ENCODE measurements around the gene TRAF3.

TRAF3 gene

DNA sequence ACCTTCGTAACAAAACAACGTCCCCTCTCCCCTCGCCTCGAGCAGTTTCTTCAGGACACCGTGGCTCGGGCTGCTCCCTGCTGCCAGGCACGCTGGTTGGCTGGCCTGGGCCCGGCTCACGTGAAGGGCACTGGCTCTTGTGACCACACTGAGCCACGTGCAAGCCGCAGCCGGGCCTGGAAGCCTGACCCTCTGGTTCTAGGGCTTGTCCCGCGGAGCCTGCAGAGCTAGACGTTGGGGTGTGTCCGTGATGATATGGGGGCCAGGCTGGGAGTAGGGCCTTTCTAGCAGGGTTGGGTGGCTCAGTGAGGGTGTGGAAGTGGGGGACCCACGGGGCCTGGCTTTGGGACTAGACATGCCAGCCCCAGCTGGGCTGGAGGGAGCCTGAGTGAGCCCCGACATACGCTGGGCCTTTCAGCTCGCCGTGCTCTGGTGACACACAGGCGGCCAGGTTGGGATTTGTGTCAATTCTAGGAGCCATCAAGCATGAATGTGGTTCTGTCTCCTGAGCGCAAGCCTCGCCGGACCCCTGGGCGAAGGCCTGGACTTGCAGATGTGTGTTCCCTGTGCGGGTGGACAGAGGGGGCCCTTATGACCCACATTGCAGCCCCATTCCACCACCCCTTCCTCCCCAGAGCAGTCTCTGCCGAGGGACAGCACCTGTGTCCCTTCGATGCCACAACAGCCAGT, 131.7 kb downstream of the TRAF3 start:
- DNase-seq (ENCODE audit: low spot score) = no peak

DNA sequence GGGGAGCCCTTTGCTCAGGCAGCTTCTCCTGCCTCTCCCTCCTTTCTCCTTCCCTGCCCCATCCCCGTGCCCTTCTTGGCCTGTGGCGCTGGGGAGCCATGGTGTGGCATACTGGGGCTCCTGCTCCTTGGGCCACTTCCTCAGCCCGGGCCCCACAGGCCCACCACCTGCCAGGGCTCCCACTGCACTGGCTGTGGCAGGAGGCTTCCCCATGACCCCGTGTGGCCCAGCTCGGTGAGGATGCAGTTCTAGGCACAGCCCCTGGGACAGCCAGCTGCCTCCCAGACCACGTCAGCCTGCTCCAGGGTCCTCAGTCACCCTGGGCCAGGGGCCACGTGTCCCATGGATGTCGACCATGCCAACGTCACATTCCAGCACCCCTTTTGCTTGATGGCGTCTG, 132.2 kb downstream of the TRAF3 start:
- no peak for DNase-seq (ENCODE audit: low spot score)

DNA sequence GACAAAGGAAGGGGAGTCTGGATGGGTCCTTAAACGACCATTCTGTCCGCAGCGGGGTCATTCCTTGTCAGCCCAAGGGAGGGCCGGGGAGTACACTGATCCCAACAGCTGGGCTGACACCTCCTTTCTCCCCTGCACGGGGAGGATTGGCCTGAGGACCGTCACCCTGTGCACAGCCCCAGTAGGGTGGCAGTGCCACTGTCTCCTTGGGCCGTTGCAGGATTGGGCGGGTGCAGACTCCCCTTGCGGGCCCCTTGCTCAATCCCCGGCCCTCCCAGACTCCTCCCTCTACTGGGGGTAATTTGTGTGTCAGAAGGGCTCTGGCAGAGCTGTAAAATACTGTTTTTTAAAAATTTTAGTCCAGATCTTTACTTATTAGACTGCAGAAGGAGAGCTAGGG, 132.7 kb downstream of the TRAF3 start:
- DNase-seq (ENCODE audit: low spot score) = no peak

DNA sequence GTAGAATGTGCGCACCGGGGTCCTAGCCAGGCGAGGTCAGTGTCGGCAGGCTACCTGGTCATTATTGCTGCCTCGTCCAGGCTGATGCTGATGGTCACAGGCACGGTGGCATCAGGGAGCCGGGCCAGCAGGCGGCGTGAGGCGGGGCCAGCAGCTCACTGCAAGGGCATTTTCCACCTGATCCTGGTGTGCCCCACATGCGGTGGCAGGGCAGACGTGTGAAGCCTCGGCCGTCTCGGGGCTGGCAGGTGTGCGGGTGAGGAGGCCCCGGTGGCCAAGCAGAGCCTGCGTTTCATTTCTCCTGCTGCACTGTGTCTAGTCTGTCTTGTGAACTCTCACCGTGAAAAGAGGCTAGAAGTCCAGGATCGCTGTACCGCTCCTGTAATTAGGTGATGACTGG, 133.2 kb downstream of the TRAF3 start:
- no peak for DNase-seq (ENCODE audit: low spot score)

DNA sequence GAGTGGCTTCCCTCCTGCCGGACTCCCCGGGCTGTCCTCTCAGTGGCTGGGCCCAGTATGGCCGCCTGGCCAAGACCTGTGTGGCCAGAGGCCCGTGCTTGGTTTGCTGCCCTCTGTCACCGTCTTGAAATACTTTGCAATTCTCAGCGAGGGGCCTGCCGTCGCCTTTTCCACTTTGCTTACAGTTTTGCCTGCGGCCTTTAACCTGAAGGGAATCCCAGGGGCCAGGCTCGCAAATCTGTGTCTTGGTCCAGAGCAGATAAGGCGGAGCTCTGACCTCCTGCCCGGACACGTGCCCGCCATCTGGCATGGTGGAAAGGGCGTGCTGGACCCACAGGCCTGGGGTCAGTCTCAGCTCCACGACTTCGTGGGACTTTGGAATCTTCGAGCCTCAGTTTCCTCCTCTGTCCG, 134.3 kb downstream of the TRAF3 start:
- no peak for DNase-seq (ENCODE audit: low spot score)

DNA sequence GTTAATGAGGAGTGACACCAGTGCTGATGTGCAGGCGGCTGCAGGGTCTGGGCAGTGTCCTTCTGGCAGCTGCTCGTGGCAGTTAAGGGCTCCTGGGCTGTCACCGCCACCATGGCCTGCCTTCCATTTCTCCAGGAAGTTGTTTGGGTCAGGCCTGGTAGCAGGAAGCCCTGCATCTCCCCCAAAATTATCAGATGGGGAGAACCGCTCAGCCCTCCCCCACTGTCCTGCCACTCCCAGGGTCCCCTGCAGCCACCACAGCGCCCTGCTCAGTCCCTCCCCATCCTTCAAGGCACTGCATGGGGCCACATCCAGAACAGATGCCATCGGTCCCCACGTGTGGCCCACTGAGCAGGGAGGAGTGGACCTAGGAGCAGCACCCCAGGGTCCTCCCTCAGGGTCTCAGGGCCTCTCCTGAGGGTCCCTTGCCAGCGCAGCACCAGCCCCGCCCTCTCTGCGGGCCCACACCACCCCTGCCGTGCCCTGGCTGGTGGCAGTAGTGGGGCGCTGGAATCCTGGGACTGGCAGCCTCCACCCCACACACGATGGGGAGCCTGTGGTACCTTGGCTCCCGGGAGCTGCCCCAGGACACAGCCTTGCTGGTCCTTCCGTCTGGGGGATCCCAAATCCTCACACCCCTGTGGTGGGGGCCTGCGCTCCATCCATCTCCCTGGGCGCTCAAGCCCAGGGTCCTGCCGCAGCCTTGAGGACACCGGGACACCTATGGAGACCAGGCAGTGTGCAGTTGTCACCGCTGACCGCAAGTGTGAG, 134.9 kb downstream of the TRAF3 start:
- DNase-seq (ENCODE audit: low spot score) = no peak

DNA sequence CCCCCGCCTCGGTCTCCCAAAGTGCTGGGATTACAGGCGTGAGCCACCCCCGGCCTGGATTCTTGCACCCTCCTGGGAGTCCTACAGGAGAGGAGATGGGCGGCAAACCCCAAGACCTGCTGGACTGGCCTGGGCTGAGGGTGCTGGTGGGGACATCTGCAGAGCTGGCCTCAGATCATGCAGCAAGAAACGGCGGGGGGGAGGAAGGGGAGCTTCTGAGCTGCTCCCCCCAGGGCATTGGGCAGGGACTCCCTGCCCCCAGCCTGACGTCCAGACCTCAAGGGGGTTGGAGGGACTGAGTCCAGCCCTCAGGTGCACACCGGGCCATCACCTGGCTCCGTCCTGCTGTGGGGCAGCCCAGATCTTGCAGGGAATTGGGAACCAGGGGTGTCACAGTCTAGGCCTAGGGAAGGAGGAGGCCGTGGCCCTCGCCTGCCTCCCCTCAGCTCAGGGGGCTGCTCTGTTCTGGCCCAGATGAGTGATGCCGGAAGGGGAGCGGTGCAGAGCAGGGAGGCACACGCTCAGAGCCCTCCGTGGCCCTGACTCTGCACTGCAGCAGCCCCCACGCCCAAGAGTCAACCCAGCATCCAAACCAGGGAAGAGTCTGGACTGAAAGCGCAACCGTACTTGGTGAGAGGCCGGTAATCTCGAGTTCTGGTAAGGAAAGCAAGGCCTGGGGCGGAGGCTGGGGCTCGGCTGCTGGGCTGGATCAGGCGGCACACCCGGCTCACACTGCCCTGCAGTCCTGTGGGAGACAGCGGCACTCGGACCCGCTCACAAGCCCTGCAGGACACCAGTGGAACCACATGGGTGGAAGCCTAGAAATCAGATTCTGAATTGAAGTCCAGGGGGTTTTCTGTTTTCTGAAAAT, 136.3 kb downstream of the TRAF3 start:
- DNase-seq (ENCODE audit: low spot score) = no peak

DNA sequence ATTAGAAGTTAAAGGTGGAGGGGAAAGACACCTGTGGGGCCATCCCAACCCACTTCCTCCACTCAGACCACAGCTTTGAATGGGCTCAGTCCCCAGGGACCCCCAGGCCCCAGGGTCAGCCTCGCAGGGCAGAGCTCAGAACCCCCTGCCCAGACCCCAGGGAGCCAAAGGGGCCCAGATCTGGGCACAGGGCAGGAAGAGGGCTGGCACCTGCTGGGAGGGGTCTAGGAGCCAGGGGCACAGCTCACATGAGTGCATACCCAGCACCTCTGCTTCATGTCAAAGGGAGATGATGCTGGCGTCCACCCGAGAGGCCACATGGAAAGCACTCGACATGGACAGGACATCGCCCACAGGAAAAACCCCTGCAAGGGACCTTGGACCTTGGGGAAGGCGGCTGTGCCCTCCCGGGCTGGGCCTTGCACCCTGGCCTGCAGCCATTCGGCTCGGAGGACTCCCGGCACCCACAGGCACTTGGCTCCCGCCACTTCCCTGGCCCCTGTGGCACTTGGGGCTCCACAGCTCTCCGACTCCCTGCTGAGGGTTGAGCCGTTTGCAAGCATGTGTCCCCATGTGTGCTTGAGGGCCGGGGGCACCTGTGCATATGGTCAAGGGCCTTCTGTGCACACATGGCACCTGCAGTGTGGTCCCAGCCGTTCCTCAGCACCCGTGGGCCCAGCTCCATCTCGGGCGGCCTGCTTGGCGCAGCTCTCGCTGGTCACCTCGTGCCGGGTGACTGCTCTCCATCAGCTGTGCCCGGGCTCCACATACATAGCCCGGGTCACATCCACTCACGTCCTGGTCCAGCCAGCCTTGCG, 137.4 kb downstream of the TRAF3 start:
- no peak for DNase-seq (ENCODE audit: low spot score)

DNA sequence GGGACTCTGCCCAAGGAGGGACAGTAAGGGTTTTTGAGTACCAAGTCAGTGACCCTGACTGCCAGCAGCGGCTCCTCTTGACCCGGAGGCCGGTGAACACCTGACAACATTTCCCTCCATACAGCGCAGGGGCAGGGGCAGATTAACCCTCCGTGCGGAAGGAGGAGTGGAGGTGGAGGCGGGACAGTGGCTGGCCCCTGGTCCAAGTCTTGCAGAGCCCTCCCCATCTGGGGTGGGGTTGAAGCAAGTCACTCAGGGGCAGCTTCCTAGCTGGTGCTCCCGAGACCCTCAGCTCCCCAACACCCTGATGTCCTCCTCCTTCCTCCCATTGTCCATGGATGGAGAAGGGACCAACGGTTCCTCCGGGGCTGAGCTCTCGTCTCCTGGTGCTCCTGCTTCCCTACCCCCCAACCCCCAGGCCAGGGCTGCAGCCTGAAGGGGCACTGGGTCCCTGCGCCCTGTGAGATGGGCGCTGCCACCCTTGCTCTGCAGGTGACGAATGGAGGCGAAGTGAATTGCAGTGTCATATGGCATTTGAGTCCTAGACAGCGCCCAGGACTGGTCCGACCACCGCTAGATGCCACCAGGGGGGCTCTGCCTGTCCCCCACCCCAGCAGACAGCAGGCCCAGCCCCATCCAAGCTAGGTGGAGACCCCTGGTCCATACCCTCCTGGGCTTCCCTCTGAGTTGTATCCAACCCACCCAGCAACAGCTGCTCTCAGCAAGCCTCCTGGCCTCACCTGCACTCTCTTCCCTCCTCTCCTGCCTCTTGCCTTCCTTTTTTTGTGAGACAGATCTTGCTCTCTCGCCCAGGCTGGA, 138.3 kb downstream of the TRAF3 start:
- DNase-seq (ENCODE audit: low spot score) = no peak

DNA sequence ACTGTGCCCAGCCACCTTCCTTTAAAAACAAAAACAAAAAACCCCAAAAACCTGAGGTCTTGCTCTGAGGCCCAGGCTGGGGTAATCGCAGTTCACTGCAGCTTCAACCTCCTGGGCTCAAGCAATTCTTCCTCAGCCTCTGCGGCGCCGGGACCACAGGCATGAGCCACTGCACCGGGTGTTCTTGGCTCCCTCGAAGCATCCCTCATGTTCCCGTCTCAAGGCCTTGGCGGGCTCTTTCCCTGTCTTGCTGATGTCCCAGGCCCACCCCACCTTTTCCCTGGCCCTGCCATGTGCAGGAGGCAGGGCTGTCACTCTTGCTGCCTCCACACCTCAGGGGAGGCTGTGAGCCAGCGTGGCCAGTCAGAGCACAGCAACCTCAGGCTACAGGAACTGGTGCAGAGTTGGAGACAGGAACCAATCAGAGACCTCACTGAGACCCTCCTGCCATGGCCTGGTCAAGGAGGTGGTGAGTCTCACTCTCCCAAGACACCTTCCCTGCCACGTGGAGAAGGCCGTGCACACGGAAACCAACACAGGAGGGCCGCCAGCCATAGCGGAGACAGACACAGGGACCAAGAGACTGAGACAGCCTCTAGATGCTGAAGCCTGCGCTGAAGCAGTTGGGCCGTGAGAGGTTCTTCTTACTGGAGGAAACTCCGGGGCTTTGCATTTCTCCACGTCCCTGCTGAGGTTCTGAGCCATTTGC, 139.3 kb downstream of the TRAF3 start:
- no peak for DNase-seq (ENCODE audit: low spot score)

DNA sequence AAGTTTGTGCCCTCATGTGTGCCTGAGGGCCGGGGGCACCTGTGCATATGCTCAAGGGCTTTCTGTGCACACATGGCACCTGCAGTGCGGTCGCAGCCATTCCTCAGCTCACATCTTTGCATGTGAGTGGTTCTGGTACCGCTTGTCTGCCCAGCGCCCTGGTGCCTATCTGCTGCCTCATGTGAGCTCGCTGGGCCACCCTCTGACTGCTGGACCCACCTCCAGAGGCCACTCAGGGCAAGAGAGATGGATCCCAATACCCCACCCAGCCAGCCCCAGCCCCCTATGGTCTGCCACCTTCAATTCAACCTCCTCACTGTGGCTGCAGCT, 139.8 kb downstream of the TRAF3 start:
- peak; percentile 81 for DNase-seq (ENCODE audit: low spot score)

DNA sequence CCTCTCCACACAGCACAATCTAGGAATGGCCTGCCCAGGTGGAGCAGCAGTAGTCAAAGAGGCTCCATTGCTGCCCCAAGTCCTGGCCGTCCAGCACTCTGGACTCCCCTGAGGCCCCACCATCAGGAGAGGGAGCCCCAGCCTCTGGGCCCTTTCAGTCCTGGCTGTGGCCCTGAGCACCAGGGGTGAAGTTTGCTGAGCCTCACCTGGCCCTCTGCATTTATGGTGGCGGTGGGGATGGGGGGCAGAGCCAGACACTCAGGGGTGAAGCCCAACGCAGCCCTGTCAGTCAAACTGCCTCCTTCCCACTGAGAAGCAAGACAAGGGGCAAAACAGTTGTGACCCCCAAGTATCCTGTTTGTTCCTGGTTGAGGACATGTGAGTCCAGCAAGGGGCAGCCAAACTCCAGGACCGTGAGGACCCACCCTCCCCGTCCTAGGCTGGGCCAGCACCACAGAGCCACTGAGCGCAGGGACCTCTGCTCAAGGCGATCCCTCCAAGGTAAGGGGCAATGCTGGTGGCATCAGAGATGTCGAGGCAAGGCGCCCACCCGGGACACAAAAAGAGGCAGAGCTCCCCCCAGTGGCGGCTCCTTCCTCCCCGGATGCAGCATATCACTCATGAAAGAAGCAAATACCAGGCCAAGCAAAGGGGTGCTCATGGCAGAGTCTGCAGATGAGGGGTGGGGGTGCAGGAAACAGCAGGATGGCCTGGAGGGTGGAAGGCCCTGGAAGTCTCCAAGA, 140.4 kb downstream of the TRAF3 start:
- peak; percentile 81 for DNase-seq (ENCODE audit: low spot score)

DNA sequence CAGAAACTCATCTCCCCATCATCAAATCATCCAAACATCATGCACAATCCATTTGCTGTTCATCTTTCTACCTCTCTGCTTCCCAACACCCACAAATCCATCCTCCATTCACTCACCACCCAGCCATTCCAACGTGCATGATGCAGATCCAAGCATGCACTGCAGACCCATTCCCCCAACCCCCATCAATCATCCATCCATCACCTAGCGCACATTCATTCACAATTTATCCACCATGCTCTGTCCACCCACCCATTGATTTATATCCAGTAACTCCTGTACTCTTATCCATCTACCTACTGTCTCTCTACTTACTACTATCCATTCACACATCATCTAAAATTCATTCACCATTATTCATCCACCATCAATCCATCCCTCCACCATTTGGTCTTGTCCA, 141.2 kb downstream of the TRAF3 start:
- no peak for DNase-seq (ENCODE audit: low spot score)

DNA sequence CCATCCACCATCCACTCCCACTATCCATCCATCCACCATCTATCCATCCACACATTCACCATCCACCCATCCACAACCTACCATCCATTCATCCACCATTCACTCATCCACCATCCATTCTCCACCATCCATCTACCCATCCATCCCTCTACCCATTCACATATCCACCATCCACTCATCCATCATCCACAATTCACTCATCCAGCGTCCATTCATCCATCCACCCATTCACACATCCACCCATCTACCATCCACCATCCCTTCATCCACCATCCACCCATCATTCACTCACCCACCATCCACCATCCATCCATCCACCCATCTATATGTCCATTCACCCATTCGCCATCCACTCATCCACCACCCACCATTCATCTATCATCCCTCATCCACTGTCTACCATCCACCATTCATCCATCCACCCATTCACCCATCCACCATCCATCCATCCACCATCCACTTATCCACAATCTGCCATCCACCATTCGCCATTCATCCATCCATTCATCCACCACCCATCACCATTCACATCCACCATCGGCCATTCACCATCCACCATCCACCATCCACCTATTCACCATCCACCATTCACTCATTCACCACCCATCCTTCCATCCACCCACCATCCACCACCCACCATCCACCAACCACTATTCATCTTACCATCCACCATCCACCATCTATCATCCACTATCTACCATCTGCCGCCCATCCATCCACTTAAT, 143.2 kb downstream of the TRAF3 start:
- DNase-seq (ENCODE audit: low spot score) = no peak

DNA sequence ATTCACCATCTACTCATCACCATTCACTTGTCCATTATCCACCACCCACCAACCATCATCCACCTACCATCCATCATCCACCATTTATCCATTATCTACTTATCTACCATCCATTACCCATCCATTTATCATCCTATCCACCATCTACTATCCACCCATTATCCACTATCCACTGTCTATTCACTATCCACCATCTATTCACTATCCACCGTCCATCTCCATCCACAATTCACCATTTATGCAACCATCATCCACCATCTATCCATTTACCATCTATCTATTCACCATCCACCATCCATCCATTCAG, 143.7 kb downstream of the TRAF3 start:
- no peak for DNase-seq (ENCODE audit: low spot score)

DNA sequence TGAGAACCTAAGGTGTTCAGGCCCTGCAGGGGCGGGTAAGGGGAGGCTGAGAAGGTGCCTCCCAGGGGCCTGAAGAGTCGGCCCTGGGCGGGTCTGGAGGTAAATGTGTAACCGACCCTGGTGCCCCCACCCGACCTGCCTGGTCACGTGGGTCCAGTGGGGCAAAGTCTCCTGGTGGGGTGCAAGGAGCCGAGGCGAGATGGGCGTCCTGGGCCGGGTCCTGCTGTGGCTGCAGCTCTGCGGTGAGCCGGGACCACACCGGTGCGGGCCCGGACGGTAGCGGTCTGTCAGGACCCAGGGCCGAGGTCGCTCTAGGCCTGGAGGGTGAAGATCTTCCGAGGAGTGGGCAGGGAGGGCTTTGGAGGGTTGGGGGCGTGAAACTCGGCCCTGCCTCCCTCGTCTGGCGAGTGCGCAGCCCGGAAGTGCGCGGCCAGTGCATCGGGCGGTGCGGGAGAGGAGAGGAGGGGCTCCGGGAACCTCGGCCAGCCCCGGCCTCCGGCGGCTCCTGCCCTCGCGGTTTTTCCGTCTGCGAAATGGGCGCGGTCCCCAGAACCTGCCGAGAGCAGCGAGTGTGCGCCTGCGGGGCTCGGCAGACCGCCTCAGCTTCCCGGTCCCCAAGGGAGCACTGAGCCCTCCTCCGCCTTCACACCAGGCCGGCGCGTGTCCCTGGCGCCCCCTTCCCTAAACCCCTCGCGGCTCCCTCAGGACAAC, 145.4 kb downstream of the TRAF3 start, which contains the start of gene AMN:
Gene AMN (plus strand): TSS at position 174 of the 711 bp plus-strand sequence. CDS start 26 bp downstream, at position 200.
- DNase-seq (ENCODE audit: low spot score) = no peak

DNA sequence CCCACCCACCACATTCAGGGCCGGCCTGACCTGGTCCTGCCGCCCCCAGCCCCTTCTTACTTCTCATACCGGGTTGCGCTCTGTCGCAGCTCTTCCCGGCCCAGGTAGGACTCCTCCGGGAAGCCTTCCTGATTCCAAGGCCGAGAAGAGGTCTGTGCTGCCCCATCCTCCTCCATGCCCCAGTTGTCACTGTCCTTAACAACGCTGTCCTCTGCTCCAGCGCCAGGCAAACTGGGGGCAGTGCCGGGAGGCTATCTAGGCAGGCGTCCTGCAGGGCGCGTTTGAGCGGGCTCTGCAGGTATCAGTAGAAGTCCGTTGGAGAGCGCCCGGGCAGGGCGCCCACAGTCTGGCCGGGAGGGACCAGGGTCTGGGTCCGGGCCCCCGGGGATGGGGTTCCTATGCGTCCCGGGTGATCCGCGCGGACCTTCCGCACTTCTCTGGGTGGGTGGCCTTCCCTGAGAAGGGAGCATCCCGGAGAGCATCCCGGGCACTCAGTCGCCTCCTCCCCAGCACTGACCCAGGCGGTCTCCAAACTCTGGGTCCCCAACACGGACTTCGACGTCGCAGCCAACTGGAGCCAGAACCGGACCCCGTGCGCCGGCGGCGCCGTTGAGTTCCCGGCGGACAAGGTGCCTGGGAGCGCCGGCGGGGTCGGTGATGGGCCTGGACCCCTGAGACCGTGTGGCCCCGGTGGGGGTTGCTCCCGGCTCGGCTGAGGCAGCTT, 146.1 kb downstream of the TRAF3 start:
- no peak for DNase-seq (ENCODE audit: low spot score)

Measured in NAMALWA (cell line).